Measurements from ENCODE around the gene OPCML. TPM values are rescaled to one million over a fixed set of nuclear protein-coding genes. Genes with fewer than 3 reads are reported as not detected.

OPCML gene
- total RNA-seq, 1 donor from 2014 or later = 0.58 TPM

GRCh38 chr11:132655187-132655855, 877.0 kb downstream of the OPCML start:
- DNase-seq (ENCODE audit: extremely low read depth, low read depth, low spot score) = no peak

GRCh38 chr11:132653237-132653636, 879.1 kb downstream of the OPCML start:
- DNase-seq (ENCODE audit: extremely low read depth, low read depth, low spot score) = no peak

GRCh38 chr11:132650969-132651720, 881.2 kb downstream of the OPCML start:
- DNase-seq (ENCODE audit: extremely low read depth, low read depth, low spot score) = no peak

GRCh38 chr11:132649277-132649676, 883.0 kb downstream of the OPCML start:
- DNase-seq (ENCODE audit: extremely low read depth, low read depth, low spot score) = no peak

- DNase-seq (ENCODE audit: extremely low read depth, low read depth, low spot score) = no peak
Measured at GRCh38 chr11:132648851-132649250, 883.5 kb downstream of the OPCML start.

GRCh38 chr11:132646890-132647289, 885.4 kb downstream of the OPCML start:
- no peak for DNase-seq (ENCODE audit: extremely low read depth, low read depth, low spot score)

GRCh38 chr11:132644520-132645239, 887.6 kb downstream of the OPCML start:
- no peak for DNase-seq (ENCODE audit: extremely low read depth, low read depth, low spot score)

- no peak for DNase-seq (ENCODE audit: extremely low read depth, low read depth, low spot score)
Measured at GRCh38 chr11:132643239-132643638, 889.1 kb downstream of the OPCML start.

GRCh38 chr11:132640952-132641351, 891.3 kb downstream of the OPCML start:
- DNase-seq (ENCODE audit: extremely low read depth, low read depth, low spot score) = no peak

GRCh38 chr11:132639986-132640385, 892.3 kb downstream of the OPCML start:
- DNase-seq (ENCODE audit: extremely low read depth, low read depth, low spot score) = no peak

GRCh38 chr11:132639403-132639802, 892.9 kb downstream of the OPCML start:
- no peak for DNase-seq (ENCODE audit: extremely low read depth, low read depth, low spot score)

GRCh38 chr11:132638423-132638822, 893.9 kb downstream of the OPCML start:
- no peak for DNase-seq (ENCODE audit: extremely low read depth, low read depth, low spot score)

- DNase-seq (ENCODE audit: extremely low read depth, low read depth, low spot score) = no peak
Measured at GRCh38 chr11:132636523-132636922, 895.8 kb downstream of the OPCML start.

- peak; percentile 48 for DNase-seq (ENCODE audit: extremely low read depth, low read depth, low spot score)
Measured at GRCh38 chr11:132632641-132633124, 899.6 kb downstream of the OPCML start.

- no peak for DNase-seq (ENCODE audit: extremely low read depth, low read depth, low spot score)
Measured at GRCh38 chr11:132631989-132632388, 900.3 kb downstream of the OPCML start.

- DNase-seq (ENCODE audit: extremely low read depth, low read depth, low spot score) = no peak
Measured at GRCh38 chr11:132627981-132628380, 904.3 kb downstream of the OPCML start.

GRCh38 chr11:132626446-132626845, 905.9 kb downstream of the OPCML start:
- no peak for DNase-seq (ENCODE audit: extremely low read depth, low read depth, low spot score)

GRCh38 chr11:132623511-132623910, 908.8 kb downstream of the OPCML start:
- no peak for DNase-seq (ENCODE audit: extremely low read depth, low read depth, low spot score)

- no peak for DNase-seq (ENCODE audit: extremely low read depth, low read depth, low spot score)
Measured at GRCh38 chr11:132621976-132622580, 910.2 kb downstream of the OPCML start.

GRCh38 chr11:132620423-132620822, 911.9 kb downstream of the OPCML start:
- no peak for DNase-seq (ENCODE audit: extremely low read depth, low read depth, low spot score)

GRCh38 chr11:132610791-132611190, 921.5 kb downstream of the OPCML start:
- no peak for DNase-seq (ENCODE audit: extremely low read depth, low read depth, low spot score)

All from glomerular endothelial cell (primary cell).